ENCODE measurements around the gene NIM1K. TPM values are rescaled to one million over a fixed set of nuclear protein-coding genes. Genes with fewer than 3 reads are reported as not detected.

The NIM1K gene
- total and polyA plus RNA-seq, 2 donors (not counting 3 experiments of a cell fraction or from before 2014, with no cell fraction given) = 0.04 to 0.49 TPM

DNA sequence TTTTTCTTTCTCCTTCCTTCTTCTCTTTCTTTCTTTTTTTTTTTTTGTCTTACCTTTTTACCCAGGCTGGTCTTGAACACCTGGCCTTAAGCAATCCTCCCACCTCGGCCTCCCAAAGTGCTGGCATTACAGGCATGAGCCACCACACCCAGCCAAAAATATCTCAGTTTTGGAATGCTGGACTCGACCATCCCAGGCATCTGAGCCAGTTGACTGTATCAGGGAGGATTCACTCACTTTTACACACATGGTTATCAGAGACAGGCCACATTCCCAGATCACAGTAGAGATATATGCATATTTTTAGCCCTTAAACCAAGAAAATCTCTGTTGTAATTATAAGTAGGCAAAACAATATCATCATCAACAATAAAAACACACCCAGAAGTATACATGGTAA is 21.9 kb downstream of the NIM1K start:
- intact Hi-C loops (cut with micrococcal nuclease) (no loop called here), dilution Hi-C loops (cut with MboI; ENCODE audit: extremely low pct_ligation_motif_present, low sequenced_read_pairs) (no loop called here)
- POLR2A ChIA-PET = no interaction called here
- DNase-seq (ENCODE audit: low read depth, low spot score) (no peak), FAIRE-seq (no peak)
- Histone ChIP-seq H3K9me1 (replicated peaks; ENCODE audit: control insufficient read depth, extremely low read depth, insufficient read depth, low read length) (no peaks in the 10 kb centered on the region), H2AFZ (ENCODE audit: low read depth, low read length) (no peak overlapping the region), H3K4me3 (replicated peaks in 1 of 3; ENCODE audit: insufficient read depth in 1 of 3, low read depth in 1 of 3, low read length in 3 of 3) (no peak overlapping the region), H3K9ac (replicated peaks; ENCODE audit: extremely low read depth, insufficient read depth, low read length) (no peak overlapping the region), H3K4me2 (ENCODE audit: insufficient read depth, low read length) (no peak overlapping the region), H3K9me3 (replicated peaks; ENCODE audit: control insufficient read depth, insufficient read depth, low read length) (no peaks in the 10 kb centered on the region), H3K79me2 (ENCODE audit: control insufficient read depth, insufficient read depth, low read length) (no peaks in the 10 kb centered on the region), H3K36me3 (ENCODE audit: control insufficient read depth in 2 of 2, extremely low read depth in 1 of 2, insufficient read depth in 2 of 2, low read length in 2 of 2) (no peaks in the 10 kb centered on the region), H3K4me1 (ENCODE audit: control insufficient read depth, extremely low read depth, insufficient read depth, low read length) (no peaks in the 10 kb centered on the region), H3K27ac (ENCODE audit: insufficient read depth, low read depth, low read length) (no peak overlapping the region), H3K27me3 (ENCODE audit: control insufficient read depth in 2 of 2, insufficient read depth in 2 of 2, low read length in 2 of 2) (peaks cover 5 to 7% of the 10 kb centered on the region in 2 experiments), H4K20me1 (replicated peaks; ENCODE audit: control insufficient read depth, extremely low read depth, insufficient read depth, low read length) (no peaks in the 10 kb centered on the region)
- BruUV-seq (replicated peaks) = no TSS peak
- CTCF ChIA-PET = no interaction called here
- TF ChIP-seq, protein P1, sequence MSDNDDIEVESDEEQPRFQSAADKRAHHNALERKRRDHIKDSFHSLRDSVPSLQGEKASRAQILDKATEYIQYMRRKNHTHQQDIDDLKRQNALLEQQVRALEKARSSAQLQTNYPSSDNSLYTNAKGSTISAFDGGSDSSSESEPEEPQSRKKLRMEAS (IDR thresholded peaks at IDR 0.05; ENCODE audit: insufficient read depth, insufficient read length) = no peak
- no peak for TF ChIP-seq JUN (IDR thresholded peaks at IDR 0.05; ENCODE audit: borderline replicate concordance, insufficient read depth, insufficient read length, low read depth)
- TF ChIP-seq EZH2 (IDR thresholded peaks at IDR 0.05; ENCODE audit: borderline replicate concordance, low read depth, low read length, severe bottlenecking) = no peak

DNA sequence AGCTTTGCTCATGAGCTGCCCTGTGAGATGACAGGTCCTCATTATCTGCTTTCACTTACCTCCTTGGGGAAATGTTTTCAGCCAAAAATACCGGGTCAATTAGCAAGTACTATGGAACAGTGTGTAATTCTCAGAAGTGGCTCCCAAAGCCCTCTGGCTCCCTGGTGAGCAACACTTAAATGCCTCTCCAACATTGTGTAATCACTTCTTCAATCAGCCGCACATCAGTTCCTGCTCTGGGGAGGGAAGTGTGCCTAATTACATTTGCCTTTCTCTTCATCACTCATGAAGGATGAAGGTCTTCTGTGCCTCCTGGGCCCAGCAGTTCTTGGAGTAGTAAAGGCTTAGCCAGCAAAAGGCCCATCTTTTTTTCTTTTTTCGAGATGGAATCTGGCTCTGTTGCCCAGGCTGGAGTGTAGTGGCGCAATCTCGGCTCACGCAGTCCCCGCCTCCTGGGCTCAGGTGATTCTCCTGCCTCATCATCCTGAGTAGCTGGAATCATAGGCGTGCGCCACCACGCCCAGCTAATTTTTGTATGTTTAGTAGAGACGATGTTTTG is 23.1 kb downstream of the NIM1K start:
- ChIA-PET POLR2A (no interaction called here), CTCF (interaction anchor here (1.0 kb wide), 1 partner anchor 10 kb away, joined by 3 read pairs; no protein-coding TSS in a partner anchor)
- no peaks in the 10 kb centered on the region for H3K79me2 ChIP-seq (ENCODE audit: control insufficient read depth, insufficient read depth, low read length)
- no peak overlapping the region for H3K4me3 ChIP-seq (replicated peaks in 1 of 3; ENCODE audit: insufficient read depth in 1 of 3, low read depth in 1 of 3, low read length in 3 of 3)
- H3K36me3 ChIP-seq (ENCODE audit: control insufficient read depth in 2 of 2, extremely low read depth in 1 of 2, insufficient read depth in 2 of 2, low read length in 2 of 2) = no peaks in the 10 kb centered on the region
- TF ChIP-seq GATA2 (IDR thresholded peaks at IDR 0.05; ENCODE audit: insufficient read depth, insufficient read length, low read depth, low read length) (no peak), MYC (IDR thresholded peaks at IDR 0.05; ENCODE audit: low read depth, low read length) (no peak), FOS (IDR thresholded peaks at IDR 0.05; ENCODE audit: borderline replicate concordance, insufficient read depth, low read length) (no peak), POLR2AphosphoS5 (IDR thresholded peaks at IDR 0.05; ENCODE audit: insufficient read depth, low read depth, low read length) (no peak), EZH2 (IDR thresholded peaks at IDR 0.05; ENCODE audit: borderline replicate concordance, low read depth, low read length, severe bottlenecking) (no peak), JUN (IDR thresholded peaks at IDR 0.05; ENCODE audit: borderline replicate concordance, insufficient read depth, insufficient read length, low read depth) (no peak), POLR2A (IDR thresholded peaks at IDR 0.05; ENCODE audit: low read depth, low read length) (no peak)
- TF ChIP-seq, protein P1 (IDR thresholded peaks at IDR 0.05; ENCODE audit: insufficient read depth, insufficient read length) = no peak
- TF ChIP-seq, protein P2, sequence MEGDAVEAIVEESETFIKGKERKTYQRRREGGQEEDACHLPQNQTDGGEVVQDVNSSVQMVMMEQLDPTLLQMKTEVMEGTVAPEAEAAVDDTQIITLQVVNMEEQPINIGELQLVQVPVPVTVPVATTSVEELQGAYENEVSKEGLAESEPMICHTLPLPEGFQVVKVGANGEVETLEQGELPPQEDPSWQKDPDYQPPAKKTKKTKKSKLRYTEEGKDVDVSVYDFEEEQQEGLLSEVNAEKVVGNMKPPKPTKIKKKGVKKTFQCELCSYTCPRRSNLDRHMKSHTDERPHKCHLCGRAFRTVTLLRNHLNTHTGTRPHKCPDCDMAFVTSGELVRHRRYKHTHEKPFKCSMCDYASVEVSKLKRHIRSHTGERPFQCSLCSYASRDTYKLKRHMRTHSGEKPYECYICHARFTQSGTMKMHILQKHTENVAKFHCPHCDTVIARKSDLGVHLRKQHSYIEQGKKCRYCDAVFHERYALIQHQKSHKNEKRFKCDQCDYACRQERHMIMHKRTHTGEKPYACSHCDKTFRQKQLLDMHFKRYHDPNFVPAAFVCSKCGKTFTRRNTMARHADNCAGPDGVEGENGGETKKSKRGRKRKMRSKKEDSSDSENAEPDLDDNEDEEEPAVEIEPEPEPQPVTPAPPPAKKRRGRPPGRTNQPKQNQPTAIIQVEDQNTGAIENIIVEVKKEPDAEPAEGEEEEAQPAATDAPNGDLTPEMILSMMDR (IDR thresholded peaks at IDR 0.05; ENCODE audit: extremely low read depth in 1 of 2, insufficient read depth in 1 of 2, low read depth in 1 of 2, low read length in 2 of 2) = no peak
- dilution Hi-C loops (cut with MboI; ENCODE audit: extremely low pct_ligation_motif_present, low sequenced_read_pairs) (no loop called here), intact Hi-C loops (cut with micrococcal nuclease) (no loop called here)
- H3K9me3 ChIP-seq (replicated peaks; ENCODE audit: control insufficient read depth, insufficient read depth, low read length) = no peaks in the 10 kb centered on the region
- no peak overlapping the region for H3K9ac ChIP-seq (replicated peaks; ENCODE audit: extremely low read depth, insufficient read depth, low read length)
- H3K27me3 ChIP-seq (ENCODE audit: control insufficient read depth in 2 of 2, insufficient read depth in 2 of 2, low read length in 2 of 2) = peaks cover 3% of the 10 kb centered on the region in 2 experiments
- H3K4me1 ChIP-seq (ENCODE audit: control insufficient read depth, extremely low read depth, insufficient read depth, low read length) = no peaks in the 10 kb centered on the region
- no TSS peak for BruUV-seq (replicated peaks)
- H2AFZ ChIP-seq (ENCODE audit: low read depth, low read length) = no peak overlapping the region
- H4K20me1 ChIP-seq (replicated peaks; ENCODE audit: control insufficient read depth, extremely low read depth, insufficient read depth, low read length) = no peaks in the 10 kb centered on the region
- DNase-seq (ENCODE audit: low read depth, low spot score) (no peak), FAIRE-seq (no peak)
- no peaks in the 10 kb centered on the region for H3K9me1 ChIP-seq (replicated peaks; ENCODE audit: control insufficient read depth, extremely low read depth, insufficient read depth, low read length)
- no peak overlapping the region for H3K27ac ChIP-seq (ENCODE audit: insufficient read depth, low read depth, low read length)
- H3K4me2 ChIP-seq (ENCODE audit: insufficient read depth, low read length) = no peak overlapping the region
